Ecto neural progenitor cell (in vitro differentiated cells): ENCODE measurements around the gene RANGAP1.

Experiments
- DNase-seq: peaks from one replicate; pipeline ENCODE4 v3.0.0-alpha.2; 2018; ENCODE audit warnings: low spot score

Gene RANGAP1, protein sequence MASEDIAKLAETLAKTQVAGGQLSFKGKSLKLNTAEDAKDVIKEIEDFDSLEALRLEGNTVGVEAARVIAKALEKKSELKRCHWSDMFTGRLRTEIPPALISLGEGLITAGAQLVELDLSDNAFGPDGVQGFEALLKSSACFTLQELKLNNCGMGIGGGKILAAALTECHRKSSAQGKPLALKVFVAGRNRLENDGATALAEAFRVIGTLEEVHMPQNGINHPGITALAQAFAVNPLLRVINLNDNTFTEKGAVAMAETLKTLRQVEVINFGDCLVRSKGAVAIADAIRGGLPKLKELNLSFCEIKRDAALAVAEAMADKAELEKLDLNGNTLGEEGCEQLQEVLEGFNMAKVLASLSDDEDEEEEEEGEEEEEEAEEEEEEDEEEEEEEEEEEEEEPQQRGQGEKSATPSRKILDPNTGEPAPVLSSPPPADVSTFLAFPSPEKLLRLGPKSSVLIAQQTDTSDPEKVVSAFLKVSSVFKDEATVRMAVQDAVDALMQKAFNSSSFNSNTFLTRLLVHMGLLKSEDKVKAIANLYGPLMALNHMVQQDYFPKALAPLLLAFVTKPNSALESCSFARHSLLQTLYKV

DNA sequence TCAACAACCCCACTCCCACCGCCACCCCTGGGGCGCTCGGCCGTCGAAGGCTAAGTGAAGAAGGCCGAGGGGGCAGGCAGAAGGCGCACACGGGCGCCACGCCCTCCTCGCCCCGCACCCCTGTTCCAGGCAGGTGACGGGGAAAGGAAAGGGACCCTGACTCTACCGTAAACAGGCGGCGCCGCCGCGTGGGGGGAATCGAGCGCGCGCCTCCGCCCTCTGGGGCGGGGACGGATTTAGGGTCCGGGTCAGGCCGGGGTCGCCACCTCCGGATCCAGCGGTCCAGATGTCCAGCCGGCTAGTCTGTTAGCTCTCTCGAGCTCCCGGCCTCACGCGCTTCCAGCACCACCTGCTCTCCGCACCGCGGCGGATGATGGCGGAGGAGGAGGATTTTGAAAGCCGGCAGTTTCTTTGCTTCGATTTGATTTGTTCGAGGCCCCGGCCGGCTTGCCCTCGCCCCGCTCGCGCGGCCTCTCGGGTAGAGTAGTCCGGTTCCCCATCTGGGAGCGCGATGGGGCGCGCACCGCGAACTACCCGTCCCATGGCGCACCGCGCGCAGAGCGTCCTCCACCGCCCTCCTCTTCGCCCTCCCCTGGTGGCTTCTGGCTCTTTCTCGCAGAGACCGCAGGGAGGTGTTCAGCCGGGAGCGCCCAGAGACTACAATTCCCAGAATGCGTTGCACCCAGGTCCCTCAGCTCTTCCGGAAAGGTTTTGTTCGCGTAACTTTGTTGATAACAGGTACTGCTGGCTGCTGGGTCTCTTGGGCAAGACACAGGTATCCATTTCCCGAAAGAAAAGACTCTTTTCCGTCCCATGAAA is at the start of gene RANGAP1:
Gene RANGAP1, minus strand, starts transcription at position 368 of the 819 bp plus-strand sequence. CDS start 5,143 bp downstream, outside the sequence.
- DNase-seq: peak; percentile 99

DNA sequence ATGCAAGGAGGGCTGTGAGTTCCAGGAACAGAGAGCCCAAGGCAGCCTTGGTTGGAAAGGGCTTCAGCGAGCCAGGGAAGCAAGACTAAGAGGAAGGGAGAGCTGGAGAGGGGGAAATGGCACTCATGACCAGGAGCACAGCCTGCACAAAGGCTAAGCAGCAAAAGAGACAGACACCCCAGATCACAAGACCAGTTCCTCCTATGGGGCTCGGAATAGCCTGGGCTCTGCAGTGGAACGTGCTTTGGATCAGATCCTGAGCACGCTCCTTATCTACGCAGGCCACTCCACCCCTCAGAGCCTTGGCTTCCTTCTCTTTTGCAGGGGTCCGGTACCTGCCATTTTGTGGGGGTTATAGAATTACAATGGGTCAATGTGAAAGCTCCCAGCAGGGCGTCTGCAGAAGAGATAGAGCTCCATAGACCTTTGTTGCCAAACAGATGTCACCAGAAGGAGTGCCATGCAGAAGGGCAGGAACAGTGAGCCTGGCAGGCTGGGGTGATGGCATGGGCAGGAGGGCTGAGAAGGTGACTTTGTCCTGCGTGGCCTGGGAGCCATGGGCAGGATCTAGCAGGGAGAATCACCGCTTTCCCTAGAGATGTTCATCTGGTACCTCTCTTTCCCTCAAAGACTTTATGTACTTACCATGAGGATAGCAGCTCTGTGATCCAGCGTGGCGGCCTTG is 49.1 kb upstream of the RANGAP1 start:
- DNase-seq: no peak

DNA sequence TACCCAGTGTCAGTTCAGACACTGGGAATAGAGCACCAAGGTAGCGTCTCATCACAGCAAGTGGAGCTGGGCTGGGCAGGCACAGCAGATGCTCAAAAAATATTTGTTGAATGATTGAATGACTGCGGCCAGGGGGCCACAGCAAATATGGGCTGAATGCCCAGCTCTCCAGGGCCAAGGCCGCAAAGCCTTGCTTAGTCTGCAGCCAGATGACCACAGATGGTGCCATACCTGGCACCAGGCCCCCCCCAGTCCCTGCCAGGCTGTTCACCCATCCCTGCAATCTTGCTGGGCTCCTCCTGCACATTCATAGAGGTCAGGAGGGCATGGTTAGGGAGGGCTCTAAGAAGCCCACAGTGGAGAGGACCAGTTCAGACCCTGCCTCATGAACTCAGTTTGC is 48.2 kb upstream of the RANGAP1 start:
- DNase-seq: no peak

DNA sequence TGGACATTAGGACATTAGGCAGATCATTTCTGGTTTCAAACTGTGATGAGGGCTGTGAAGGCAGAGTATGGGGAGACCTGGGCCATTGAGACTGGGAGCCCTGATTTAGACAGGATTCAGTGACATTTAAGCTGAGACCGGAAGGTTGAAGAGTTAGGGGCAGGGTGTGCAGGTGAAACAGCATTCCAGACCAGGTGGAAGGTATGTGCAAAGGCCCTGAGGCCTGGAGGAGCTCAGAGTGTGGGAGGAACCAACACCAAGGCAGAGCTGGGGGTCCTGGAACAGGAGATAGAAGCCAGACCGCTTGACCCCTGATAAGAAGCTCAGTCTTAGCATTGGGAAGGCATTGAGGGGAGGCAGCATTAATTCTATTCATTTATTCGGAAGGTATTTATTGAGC is 47.8 kb upstream of the RANGAP1 start:
- DNase-seq: no peak

DNA sequence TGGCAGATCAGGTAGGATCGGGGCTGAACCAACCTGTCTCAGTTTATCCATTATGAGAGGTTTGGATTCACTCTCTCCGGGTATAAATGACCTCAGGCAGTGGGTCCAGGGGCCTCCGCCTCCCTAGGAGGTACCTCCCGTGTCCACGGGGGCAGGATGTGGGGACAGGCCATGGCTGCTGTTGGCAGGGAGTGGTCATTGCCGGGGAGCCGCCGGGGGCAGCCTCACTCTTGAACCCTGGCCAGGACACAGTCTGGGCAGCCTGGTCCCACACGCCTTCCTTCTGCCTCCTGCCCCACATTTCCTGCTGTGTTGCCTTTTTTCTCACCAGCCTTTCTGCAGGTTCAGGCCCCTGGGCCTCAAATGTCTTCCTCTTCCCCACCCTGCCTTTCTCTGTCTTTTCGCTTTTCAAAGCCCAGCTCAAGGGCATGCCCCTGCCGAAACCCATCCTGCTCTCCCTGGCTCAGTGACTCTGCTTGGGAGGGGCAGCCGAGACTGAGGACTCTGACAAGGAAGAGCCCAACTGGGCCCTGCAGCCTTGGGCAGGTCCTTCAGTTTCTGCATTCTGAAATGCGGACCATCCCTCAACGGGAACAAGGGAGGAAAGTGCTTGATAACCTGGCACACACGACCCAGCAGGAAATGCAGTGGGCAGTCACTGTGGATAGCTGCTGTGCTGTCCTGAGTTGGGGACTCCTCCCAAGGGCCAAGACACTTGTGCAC is 46.4 kb upstream of the RANGAP1 start:
- no peak for DNase-seq

DNA sequence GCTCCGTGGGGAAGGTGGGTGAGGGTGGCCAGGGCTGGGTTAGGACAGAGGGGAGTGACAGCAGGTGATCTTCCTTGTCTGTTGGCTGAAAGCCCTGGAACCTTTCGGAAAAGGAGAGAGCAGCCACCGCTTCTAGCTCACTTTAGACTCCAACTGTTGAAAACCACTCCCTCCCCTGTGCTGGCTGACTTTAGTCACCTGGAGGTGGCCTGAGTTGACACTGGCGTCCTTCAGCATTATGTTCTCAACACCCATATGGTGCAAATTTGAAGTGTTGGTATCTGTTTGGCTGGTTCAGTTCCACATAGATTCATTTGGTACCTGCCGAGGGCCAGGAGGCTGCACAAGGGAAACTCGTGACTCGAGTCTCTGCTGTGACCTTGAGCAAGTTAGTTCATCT is 44.2 kb upstream of the RANGAP1 start:
- DNase-seq: no peak

DNA sequence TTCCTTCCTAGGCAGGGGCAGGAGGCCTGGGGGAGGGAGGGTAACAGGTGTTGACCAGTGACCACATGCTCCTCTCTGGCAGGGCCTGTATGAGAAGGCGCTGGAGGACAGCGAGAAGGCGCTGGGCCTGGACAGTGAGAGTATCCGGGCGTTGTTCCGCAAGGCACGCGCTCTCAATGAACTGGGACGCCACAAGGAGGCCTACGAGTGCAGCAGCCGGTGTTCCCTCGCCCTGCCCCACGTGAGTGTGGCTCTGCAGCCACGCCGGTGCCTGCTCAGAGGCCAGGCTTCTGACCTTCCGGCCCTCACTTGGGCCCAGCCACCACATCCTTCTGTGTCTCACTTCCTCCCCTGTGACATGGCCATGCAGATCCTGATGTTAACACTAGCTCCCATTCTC is 41.1 kb upstream of the RANGAP1 start:
- DNase-seq: no peak

DNA sequence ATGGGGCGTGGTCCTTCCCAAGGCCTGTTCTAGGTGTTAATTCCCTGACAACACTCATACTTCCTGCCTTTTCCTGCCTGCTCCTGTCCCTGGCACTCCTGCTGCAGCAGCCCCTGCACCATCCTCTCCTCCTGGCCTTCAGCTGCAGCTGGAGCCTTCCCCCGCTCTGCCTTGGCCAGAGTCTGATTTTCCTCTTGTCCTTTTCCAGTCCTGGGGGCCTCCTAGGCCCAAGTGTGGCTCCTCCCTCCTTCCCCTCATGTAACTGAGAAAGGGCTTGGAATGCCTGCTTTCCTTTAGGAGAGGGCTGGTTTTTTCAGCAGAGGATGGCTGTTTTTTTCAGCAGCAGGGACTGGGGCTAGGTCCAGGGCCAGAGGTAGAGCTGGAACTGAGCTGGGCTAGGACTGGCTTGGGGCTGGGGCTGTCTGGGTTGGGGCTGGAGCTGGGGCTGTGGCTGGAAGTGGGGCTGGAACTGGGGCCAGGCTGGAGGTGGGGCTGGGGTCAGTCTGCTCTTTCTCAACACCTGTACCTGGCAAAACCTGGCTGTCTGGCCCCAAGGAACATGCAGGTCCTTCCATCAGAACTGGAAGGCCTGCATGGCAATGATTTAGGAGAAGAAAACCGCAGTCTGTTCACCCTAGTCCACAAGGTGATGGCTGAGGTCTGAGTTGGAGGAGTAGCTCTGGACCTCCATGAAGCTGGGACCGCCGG is 39.0 kb upstream of the RANGAP1 start:
- no peak for DNase-seq

DNA sequence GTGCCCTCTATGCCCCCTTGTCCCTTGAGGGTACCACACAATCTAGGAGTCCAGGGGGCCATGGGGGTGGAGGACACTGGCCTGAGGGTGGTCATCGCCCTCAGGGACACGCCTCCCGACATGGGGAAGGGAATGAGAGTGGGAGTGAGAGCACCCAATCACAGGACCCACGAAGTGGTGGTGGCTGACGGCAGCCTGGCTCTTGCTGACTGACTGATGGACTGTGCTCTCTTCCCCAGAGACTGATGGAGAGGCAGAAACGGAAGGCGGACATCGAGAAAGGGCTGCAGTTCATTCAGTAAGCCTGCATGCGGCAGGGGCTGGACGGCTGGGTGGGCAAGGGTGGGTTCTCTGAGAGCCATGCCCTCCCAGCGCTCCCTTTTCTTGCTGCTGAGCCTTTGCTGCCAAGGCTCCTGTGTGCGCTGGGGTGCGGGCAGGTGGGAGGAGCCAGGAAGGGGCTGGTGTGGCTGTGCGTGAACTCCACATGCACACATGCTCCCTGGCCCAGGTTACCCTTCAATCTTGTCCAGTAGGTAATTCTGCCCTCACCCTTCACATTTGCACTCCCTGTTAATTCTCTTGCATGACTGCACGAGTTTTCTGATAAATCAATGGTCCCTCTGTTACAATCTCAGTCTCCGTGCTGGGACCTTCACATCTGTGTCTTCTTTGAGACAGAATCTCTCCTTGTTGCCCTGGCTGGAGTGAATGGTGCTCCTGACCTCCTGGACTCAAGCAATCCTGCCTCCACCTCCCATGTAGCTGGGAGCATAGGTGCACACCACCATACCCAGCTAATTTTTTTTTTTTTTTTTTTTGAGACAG is 34.6 kb upstream of the RANGAP1 start:
- DNase-seq: no peak

DNA sequence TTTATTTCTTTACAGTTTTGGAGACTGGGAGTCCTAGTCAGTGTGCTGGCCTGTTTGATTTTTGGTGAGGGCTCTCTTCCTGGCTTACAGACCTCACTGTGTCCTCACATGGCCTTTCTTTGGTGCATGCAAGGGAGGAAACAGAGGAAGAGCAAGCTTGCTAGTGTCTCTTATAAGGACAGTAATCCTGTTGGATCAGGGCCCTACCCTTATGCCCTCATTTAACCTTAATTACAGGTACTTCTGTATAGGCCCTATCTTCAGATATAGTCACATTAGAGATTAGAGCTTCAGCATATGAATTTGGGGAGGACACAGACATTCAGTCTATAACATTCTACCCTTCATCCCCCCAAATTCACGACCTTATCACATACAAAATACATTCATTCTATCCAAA is 29.6 kb upstream of the RANGAP1 start:
- DNase-seq: no peak

DNA sequence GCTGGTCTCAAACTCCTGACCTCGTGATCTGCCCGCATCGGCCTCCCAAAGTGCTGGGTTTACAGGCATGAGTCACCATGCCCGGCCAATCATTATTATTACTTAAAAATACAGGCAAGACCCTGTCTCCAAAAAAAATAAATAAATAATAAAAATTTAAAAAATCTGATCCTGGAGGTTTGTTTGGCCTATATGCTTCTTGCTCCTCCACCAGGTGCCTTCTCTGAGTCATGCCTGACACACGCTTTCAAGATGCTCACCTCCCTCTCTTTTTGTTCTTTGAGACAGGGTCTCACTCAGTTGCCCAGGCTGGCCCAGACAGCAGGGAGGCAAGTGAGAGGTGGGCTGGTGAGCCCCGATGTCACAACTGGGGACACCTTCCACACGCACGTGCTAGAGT is 28.8 kb upstream of the RANGAP1 start:
- no peak for DNase-seq

DNA sequence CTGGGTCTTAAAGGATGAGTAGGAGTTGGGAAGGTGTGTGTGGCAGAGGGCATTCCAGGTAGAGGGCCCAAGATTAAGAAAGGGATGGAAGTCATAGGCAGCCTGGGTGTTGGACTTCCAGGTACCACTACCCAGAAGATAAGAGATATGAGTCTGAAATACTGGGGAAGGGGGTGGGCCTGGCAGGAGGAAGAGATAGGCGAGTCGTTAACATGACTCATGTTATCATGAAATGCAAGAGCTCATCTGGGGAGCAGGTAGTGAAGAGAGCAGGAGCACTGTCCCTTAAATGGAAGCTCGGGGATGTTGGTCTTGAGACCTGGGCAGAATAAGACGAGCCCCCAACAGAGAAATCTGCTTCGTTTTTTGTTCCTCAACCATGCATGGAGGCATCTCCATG is 25.5 kb upstream of the RANGAP1 start:
- DNase-seq: no peak

DNA sequence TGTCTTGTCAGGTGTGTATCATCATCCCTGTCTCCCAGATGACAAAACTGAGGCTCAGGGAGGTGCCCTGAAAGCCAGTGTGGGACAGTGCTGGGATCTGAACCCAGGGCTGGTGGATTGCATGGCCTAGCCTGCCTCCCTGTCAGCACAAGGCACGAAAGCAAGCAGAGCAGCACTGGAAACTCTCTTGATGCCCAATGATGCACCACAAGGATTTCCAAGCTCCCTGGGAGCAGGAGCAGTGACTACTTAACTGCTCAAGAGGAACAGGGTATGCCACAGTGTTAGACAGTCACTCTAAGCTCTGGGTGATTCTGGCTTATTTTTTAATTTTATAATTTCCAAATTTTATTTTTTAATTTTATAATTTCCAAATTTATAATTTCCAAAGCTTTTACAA is 24.3 kb upstream of the RANGAP1 start:
- no peak for DNase-seq

DNA sequence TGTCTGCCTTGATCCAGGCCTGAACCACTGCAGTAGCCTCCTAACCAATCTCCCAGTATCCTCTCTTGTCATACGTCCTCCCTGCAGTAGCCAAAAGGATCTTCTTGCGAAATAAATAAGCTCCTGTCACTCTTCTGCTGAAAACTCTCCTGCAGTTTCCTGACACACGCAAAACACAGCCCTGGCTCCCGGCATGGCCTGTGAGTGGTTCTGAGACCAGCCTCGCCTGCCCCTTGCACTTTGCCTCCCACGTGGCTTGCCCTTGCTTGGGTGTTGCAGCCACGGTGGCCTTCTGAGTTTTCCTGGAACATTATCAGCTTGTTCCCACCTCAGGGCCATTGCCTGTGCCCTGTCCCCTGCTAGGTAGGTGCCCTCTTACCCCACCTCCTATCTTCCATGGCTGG is 22.6 kb upstream of the RANGAP1 start:
- no peak for DNase-seq

DNA sequence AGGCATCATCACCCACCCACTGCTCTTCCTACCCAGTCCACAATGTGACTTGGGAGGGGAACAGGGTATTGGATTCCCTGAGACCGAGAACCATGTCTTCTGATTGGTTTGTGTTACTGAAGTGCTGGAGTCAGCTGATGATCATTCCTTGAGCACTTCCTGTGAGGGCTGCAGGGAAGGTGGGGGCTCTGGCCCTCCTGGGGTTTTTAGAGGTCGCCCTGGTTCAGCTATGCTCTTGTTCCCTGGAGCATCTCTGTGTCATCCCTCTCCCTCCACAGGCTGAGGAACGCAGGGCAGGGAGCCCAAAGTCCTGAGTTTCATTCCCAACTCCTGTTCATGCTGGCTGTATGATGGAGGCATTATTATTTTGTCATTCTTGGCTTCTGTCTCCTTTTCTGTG is 22.1 kb upstream of the RANGAP1 start:
- DNase-seq: no peak

DNA sequence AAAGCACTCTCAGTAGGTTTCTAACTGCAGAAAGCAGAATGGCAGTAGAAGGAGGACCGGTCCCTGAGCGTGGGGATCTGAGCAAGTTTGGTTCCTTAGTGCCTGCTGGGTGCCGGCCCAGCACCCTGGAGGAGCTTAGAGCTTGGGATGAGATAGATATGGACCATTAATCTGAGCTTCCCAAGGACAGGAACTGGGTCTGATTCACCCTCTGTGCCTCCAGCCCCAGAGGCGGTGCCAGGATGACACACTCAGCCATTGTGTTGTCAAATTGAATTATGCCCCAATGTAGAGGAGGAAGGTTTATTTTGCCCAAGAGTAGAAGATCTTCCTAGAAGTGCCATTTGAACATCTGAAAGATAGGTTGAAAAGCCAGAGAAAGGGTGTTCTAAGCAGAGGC is 19.7 kb upstream of the RANGAP1 start:
- DNase-seq: no peak

DNA sequence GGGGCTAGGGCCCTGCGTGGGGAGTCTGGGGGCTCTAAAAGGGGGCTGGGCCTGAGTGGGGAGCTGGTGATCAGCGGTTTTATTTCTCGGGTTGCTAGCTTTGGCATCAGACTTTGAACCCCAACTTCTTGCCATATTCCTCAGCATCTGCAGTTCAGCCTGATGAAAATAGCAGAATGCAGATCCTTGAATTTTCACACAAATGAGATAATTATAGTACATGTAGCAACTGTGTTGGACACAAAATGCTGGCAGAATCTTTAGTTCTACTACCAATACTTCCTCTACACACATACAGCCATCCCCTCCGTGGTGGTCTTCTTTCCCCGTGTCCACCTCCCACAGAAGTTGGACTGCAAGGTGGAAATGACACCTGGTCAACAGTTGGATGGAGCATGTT is 16.8 kb upstream of the RANGAP1 start:
- no peak for DNase-seq

DNA sequence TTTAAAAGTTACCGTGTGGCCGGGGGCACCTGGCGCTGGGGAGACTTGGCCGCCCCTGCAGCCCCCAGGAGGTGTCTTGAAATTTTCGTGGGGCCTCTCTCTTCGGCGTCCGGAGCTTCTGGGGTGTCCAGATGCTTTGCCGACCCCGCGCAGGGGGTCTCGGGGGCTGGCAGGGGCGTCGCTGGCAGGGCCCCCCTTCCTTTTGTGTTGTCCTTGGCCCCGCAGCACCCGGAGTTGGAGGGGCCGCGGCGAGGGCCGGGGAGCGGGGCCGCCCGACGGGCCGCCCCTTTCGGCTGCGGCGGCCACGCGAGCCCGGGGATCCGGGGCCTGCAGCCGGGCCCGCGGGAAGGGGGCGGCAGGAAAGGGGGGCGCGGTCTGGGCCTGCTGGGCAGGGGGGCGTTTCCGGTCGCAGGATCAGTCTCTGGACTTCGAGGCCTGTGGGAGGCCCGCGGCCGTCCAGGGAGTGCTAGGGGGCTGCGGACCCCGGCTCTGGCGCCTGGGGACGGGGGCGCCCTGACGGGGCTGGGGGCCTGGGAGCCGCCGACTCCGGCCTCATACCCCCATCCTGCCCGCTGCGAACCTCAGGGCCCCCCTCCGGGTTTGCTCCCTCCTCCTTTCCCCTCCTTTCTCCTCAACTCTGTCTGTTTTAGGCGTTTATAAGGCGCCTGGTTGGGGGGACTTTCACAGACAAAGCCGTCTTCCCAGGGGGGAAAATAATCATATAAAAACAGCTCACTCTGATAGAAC is 16.2 kb upstream of the RANGAP1 start:
- peak; percentile 76 for DNase-seq
